HG02938 (cell line): ENCODE data around the gene PFKM.
"Not testable (repeated sequence)": the region's sequence is repeated elsewhere in the genome, so short reads cannot be mapped to it uniquely, and the experiment has no call there.

ENCODE experiments used
- ATAC-seq: cut with Tn5 transposase; IDR thresholded peaks from one replicate; pipeline ENCODE4 v1.9.1; 2021; ENCODE audit warnings: mild to moderate bottlenecking, moderate library complexity; ENCODE audit not compliant: unreplicated experiment

Gene PFKM

DNA sequence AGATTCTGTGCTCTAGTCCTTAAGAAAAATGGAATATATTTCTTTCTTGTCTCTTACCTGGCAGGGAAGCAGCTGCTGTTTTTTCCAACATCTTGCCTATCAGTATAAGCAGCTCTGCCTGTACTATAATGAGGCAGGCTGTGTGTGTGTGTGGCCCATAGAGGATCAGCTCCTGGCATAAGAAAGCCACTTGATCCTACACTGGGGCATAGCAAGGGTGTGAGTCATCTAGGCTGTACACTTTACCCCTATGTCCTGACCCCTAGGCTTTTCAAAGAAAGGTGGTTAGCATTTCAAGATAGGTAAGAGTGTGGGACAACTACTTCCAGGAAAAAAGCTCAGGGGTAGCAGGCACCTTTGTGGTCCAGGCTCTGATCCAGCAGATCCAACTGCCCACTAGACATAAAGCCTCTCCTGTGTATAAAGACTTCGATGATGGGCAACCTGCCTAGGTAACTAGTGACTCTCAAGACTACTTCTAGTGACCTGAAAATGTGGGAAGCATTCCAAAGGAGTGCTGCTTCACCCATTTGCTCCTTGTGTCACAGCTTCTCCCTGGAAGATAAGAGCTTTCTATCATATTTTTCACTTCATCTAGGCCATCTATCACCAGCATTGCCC, 8.4 kb upstream of the PFKM start:
- ATAC-seq = no peak

DNA sequence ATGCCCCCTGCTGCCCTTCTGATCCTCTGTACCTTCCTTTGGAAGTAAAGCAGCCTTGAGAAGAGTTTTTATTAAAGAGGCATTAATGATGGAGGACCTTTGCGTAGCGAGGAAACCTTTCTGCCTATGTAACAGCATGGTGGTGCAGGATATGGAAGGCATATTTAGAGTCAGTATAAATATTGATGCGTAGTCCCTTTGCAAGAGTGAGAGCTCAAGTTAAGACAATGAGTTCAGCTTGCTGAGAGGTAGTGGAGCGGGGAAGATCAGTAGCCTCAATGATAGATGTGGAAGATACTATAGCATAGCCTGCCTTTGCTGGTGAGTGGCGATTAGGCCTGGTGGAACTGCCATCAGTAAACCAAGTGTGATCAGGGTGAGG, 7.9 kb upstream of the PFKM start:
- not testable (repeated sequence) for ATAC-seq

DNA sequence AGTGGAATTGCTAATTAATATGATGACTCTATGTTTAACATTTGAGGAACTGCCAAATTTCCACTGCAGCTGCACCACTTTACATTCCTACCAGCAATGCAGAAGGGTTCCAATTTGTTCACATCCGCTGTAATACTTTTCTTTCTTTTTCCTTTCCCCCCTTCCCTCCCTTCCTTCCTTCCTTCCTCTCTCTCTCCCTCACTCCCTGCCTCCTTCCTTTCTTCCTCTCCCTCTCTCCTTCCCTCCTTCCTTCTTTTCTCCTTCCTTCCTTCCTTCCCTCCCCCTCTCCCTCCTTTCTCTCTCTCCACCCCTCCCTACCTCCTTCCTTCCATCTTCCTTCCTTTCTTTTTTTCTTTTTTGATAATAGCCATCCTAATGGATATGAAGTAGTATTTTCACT, 3.2 kb upstream of the PFKM start:
- ATAC-seq = no peak

DNA sequence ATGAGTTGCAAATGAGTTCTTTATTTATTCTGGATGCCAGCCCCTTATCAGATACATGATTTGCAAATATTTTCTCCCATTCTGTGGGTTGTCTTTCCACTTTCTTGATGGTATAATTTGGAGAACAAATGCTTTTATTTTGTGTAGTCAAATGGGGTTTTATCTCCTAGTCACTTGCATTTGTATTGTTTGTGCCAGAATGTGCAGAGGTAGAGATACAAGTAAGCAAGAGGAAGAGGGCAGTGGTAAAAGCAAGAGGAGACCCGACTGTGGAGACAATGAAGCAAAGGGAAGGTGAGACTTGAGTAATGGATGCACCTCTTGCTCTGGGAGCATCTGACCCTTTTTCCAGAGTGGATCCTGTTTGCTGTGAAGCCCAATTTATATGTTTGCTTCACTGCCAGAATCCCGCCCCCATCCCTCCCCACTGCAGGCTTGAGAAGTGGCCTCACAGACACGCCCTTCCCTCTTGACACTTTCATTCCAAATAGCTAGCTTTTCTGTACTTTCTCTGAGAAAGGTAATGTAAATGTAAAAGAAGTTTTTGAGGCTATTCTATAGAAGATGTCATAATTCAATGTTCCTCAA, 786 bp upstream of the PFKM start:
- no peak for ATAC-seq

DNA sequence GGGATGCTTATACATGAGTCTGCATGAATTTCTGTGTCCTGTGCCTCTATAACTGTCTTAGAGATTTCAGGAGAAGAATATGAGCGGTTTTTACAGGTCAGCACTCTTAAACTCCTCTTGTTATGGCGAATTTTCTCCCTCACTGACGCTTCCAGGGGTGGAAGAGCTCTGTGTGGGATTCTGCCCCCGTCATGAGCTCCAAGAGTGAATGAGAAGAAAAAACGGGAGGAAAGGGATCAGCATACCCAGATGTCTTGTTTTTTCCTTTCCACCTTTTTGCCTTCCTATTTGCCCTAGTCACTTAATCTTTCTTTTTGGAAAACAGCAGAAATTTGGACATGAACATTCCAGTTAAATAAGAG, 651 bp downstream of the PFKM start:
- ATAC-seq = no peak

DNA sequence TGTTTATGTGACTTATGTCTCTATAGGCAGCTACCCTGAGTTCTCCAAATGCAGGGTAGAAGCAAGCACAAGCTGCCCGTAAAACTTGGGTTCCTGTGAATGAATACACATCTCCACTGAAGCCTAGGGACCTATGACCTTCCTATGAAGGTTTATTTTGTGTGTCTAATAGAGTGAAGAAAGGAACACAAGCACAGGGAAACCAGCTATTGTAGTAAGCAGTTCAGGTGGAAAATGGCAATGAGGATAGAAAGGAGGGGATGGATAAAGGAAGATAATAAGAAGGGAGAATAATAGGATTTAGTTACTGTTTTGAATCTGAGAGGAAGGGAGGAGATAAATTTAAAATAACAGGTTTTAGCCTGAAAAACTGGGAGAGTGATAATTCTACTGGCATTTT, 2.4 kb downstream of the PFKM start:
- no peak for ATAC-seq

DNA sequence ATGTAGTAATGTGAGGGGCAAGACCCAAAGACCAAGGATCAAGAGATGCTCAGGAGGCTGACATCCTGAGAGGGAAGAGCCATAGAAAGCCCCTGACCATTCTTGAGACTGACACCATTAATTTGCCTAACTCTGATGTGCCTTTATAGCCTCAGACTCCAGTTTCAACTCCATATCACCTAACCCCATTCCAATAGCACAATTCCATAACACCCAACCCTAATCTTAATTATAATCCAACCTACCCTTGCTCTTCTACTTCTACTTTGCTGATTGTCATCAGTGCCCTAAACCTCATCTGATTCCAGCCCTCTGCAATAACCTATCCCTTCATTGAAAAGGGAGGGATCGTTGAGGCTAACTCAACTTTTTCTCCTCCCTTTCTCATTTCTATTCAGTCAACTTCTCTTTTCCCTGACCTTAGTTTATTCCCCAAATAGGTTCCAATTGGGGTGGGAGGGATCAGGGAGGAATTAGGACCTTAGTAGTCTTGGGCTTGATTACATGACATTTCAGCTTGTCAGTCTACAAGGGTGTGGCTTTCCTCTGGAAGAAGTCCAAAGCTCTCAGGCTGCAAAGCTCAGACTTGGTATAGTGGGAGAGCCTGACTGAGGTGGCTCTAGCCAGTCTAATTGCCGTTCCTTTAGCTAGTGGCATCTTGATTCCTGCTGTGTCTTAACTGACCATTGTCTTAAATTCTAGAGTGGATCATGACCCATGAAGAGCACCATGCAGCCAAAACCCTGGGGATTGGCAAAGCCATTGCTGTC, 3.1 kb downstream of the PFKM start:
- ATAC-seq = no peak

DNA sequence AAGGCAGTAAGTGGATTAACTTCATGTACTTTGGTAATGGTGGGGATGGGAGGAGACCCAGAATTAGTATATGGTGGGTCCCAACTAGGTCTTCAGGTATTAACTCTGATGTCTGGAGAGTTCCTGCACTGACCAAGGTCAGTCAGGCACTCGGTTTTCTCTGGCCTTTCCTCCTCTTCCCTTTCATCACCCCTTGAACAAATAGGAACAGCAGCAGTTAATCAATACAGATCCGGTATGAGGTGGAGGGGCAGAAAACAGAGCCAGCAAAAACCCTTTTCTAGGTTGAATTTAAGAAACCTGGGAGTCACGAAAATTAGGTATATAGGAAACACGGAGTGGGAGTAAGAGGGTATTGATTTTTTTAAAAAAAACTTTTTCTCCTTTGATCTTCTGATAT, 4.0 kb downstream of the PFKM start:
- no peak for ATAC-seq

DNA sequence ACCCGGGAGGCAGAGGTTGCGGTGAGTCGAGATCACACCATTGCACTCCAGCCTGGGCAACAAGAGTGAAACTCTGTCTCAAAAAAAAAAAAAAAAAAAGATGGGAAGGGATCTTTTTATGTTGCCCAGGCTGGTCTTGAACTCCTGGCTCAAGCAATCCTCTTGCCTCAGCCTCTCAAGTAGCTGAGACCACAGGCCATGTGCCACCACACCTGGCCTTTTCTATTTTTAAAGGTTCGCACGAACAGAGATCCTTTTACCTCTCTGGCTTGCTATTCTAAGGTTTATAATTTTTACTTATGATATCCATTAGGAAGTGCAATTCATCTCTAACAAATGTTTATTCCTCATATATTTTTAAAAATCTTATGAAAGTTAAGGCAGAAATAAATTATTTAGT, 6.4 kb downstream of the PFKM start:
- not testable (repeated sequence) for ATAC-seq

DNA sequence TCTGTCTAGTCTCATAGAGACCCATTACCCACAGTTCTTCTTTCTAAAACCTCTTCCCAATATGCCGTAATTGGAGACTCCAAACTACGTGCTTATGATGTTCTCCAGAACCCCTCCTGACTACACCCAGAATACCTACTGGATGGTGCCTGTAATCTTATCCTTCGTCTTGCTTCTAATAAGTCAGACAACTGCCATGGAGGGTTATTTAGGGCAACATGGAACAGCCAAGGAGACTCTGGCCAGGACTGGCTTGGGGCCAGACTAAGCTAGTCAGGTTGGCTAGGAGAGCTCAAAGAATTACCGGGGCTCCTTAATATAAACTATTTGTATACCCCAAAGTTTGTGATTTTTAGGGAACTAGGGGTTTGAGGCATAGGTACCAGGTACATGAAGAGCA, 6.8 kb downstream of the PFKM start:
- no peak for ATAC-seq

DNA sequence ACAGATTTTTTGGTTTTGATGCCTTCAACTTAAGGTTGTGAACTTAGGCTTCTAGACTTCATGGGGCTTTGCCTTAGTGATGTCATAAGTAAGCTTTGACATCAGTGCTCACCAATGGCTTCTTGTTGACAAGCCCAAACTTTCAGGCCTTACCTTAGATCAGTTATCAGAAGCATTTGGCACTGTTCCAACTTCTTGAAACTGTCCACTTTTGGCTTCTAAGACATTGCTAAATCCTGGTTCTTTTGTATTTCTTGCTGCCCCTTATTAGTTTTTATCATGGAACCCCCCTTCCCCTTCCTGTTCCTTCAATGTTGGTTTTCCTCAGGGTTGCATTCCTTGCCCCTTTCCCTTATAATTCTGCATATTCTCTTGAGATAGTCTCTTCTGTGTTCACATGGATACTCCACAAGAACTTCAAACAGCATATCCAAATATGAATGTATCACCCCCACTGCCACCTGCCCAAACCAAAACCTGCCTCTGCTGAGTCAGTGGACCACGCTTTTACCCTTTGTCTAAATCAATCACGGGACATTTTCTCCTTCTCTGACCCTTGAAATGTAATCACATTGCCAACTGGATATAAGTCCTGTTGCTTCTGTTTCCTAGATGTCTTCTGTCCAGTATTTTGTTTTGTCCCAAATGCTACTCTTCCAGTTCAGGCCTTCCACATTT, 7.9 kb downstream of the PFKM start:
- ATAC-seq = no peak

DNA sequence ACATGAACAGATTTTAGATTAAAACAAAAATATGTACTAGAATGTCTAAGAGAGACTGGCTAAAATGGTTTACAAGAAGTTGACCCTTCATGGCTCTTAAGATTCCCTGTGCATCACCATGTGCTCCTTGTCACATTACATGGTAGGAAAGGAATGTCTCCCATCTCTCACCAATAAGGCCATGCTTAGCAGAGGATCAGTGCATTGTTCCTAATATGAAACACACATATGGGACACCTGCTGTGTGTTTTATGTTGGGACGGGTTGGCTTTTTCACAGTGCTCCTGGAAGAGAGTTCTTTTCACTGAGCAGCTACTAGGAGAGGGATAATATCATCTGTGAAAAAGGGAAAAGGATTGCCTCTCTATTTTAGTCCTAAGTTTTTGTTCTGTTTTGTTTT, 9.6 kb downstream of the PFKM start:
- no peak for ATAC-seq

DNA sequence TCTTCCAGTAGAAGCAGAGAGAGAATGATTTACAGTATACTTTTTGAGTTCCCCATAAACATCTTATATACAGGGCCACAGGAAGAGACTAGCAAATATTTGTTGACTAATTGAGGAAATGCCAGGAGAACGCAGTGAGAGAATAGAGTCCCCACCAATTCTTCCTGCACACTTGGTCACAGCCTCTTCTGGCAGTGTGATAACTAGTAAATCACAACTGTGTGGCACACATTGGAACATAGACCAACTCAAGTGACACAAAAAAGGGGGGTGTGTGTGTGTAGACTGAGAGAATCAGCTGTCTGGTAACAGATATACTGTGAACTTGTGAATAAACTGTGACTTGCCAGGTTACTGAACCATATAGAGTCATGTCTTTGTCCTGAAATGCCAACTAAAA, 10.2 kb downstream of the PFKM start:
- ATAC-seq = no peak

DNA sequence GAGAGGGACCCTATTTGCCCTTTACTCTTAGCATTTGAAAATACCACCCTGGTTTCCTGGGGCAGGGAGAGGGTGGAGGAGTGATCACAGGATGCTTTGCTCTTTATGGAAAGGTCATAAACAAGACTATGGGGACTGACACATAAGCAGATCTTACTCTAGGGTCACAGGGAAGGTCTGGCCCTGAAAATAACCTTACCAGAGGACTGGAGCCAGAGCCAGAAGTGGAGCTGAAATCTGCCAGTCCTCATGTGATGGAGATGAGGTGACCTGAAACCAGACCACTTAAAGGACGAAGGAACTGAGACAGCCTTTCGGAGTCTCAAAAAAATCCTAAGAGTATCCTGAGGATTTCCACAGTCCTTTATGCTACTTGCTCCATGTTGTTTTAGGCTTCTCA, 12.4 kb downstream of the PFKM start:
- ATAC-seq = no peak

DNA sequence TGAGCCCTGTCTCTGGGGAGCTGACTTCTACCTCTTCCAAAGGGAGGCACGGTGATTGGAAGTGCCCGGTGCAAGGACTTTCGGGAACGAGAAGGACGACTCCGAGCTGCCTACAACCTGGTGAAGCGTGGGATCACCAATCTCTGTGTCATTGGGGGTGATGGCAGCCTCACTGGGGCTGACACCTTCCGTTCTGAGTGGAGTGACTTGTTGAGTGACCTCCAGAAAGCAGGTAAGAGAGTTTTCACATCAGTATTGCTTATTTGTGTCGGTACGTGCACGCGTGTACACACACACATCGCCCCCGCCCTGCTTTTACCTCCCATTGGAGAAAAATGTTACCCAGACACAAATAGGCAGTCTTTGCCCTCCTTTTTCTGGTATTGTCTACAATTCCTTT, 13.7 kb downstream of the PFKM start:
- ATAC-seq = no peak

DNA sequence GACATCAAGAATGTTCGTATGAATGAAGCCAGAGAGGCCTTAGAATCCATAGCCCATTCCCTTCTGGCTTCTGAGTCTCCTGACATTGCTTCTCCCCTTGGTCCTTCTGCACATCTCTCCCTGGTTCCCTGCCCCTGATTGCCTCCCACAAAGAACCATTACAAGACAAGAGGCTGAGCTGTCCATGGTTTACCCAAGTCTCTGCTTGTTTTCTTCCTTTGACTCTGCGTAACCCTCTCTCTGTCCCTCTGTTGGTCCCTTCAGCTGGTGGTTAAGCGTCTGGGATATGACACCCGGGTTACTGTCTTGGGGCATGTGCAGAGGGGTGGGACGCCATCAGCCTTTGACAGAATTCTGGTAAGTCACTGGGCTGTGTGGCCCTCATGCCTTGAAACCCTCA, 15.9 kb downstream of the PFKM start:
- no peak for ATAC-seq

DNA sequence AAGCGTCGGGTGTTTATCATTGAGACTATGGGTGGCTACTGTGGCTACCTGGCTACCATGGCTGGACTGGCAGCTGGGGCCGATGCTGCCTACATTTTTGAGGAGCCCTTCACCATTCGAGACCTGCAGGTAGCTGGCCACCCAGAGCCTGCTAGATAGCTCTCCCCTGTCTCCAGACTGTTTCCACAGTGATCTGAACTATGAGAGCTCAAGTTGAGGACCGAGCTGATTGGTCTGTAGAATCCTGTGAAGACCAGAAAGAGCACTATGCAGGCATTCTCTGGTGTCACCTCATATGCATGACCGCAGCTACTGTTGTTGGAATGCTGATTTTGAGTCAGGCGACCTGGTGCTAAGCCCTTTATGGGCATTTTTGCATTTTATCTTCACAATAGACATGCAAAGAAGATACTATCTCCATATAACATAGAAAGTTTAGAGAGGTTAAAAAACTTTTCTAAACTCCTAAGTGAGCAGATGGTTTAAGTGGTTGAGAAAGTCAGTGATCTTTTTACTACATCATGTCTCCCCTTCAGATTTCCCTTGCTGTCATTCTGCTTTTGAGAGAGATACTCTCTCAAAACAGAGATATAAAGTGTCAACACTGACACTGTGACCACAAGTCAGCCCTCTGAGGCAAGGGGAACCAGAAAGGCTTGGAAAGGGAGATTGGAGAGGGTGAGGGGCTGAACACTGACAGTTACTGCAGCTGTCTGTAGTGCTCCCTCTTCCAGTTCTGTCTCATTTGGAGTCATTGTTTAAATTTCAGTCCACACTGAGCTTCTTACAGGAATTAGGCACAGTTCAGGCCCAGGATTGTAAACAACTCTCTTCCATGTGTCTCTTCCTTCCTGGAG, 23.9 kb downstream of the PFKM start:
- ATAC-seq = no peak

DNA sequence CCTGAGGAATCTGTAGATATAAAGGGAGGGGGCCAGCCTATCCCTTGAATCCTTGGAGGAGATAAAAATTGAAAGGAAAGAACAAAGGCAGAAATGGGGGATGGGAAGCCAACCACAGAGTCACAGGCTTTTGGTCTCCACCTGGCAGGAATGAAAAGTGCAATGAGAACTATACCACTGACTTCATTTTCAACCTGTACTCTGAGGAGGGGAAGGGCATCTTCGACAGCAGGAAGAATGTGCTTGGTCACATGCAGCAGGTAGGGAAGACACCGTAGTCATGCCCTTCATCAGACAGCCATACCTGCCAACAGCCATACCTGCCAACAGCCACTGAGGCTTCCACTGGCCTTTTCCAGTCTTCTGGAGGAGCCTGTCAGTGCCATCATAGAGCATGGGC, 24.7 kb downstream of the PFKM start:
- ATAC-seq = no peak

DNA sequence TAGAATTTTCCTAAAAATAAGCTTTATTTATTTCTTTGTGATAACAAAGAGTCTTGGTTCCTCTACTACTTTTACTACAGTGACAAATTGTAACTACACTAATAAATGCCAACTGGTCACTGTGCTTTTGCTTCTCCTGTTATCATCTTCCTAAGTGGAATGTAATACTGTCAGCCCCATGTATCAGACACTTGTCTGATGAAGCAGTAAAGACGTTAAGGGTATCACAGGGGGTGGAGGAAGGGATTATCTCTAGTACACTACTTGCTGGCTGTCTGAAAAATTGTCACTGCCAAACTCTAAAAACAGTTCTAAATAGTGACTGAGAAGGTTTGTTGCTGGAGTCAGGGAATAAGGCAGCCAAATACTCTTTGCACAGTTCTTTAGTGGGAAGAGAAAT, 26.8 kb downstream of the PFKM start:
- no peak for ATAC-seq

DNA sequence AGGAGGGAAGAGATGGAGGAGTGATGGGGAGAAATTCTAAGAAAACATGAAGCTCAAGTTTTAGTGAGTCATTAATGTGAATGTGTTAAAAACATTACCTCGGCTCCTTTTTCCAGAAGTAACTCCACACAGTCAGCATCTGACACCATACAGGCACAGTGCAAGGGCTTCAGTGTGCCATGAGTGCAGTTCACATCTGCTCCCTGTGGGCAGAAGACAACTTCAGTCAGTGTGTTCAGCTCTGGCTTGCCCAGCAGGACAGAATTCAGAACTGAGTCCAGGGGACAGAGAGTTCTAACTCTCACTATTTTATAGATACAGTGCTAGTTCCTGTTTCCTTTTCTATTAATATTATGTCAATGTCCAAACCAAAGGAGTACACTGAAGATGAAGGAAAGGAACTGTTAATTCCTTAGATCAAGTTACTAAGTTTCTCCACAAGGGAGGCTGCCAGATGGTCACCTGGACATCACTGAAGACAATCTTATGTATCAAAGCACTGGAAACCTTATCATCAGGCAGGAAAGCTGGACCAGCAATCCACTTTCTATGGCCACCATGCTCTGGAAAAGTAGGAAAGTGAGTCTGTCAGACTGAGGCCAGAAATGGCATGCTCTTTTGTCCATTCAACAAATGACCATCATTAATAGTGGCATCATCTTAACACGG, 32.1 kb downstream of the PFKM start:
- ATAC-seq = no peak

DNA sequence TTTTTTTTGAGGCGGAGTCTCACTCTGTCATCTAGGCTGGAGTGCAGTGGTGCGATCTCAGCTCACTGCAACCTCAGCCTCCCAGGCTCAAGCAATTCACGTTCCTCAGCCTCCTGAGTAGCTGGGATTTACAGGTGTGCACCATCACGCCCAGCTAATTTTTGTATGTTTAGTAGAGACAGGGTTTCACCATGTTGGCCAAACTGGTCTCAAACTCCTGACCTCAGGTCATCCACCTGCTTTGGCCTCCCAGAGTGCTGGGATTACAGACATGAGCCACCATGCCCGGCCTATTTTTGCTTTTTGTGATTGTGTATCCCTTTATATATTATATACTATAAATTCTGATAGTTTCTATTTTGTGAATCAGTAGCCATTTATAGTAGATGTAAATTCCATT, 36.6 kb downstream of the PFKM start:
- not testable (repeated sequence) for ATAC-seq
